Natural killer cell treated with Interleukin-12 subunit alpha and Interleukin-12 subunit beta and Interleukin-15 and Interleukin-18, amount 100 ng/mL, for 72 hours (primary cell): ENCODE results near the gene ACTBL2. TPM values are rescaled to one million over a fixed set of nuclear protein-coding genes. Genes with fewer than 3 reads are reported as not detected.
"Not testable (repeated sequence)": the region's sequence is repeated elsewhere in the genome, so short reads cannot be mapped to it uniquely, and the experiment has no call there.

Source experiments
- ATAC-seq, 2 donors: fragments of 150-1000 bp; cut with Tn5 transposase in 1 of 2; sonication (Bioruptor Pico), chemical (Tn5 transposase) in 1 of 2; 2 replicates each; pipeline ENCODE4 v1.10.0; 2021
- DNase-seq: peaks from one replicate; pipeline ENCODE4 v3.0.0; 2022; ENCODE audit warnings: low spot score
- H3K27ac Mint-ChIP-seq, 2 donors: 1 replicate in 1 of 2; 2 replicates in 1 of 2; pipeline ENCODE4 v1.8.0; 2022; ENCODE audit warnings: mixed read lengths in 2 of 2, mild to moderate bottlenecking in 1 of 2, moderate library complexity in 1 of 2
- H3K27me3 Mint-ChIP-seq, 2 donors: 1 replicate in 1 of 2; 2 replicates in 1 of 2; pipeline ENCODE4 v1.8.0; 2022; ENCODE audit warnings: mixed read lengths in 2 of 2
- H3K36me3 Mint-ChIP-seq: one replicate; pipeline ENCODE4 v1.8.0; 2022; ENCODE audit warnings: mixed read lengths
- H3K4me1 Mint-ChIP-seq, 2 donors: 1 replicate in 1 of 2; 2 replicates in 1 of 2; pipeline ENCODE4 v1.8.0; 2022; ENCODE audit warnings: low read depth in 2 of 2, mixed read lengths in 2 of 2, mild to moderate bottlenecking in 1 of 2
- H3K4me3 Mint-ChIP-seq: one replicate; pipeline ENCODE4 v1.8.0; 2022; ENCODE audit warnings: mixed read lengths
- H3K9me3 Mint-ChIP-seq: 2 replicates; pipeline ENCODE4 v1.8.0; 2022; ENCODE audit warnings: mixed read lengths
- total RNA-seq, 2 donors: library from RNA; stranded (reverse); gene quantifications; one replicate each; pipeline ENCODE4 v1.2.3, GENCODE V29; 2022

The ACTBL2 gene
- total RNA-seq, 2 donors from 2014 or later: not detected

GRCh38 chr5:57478826-57479225 is 3.8 kb downstream of the ACTBL2 start:
- no peak for DNase-seq
- ATAC-seq: no peak
- Mint-ChIP-seq H3K27me3 (peaks cover 5 to 13% of the 10 kb centered on the region in 2 donors), H3K36me3 (no peaks in the 10 kb centered on the region), H3K9me3 (no peaks in the 10 kb centered on the region), H3K4me3 (no peak overlapping the region), H3K4me1 (no peaks in the 10 kb centered on the region), H3K27ac (no peak overlapping the region)

DNA sequence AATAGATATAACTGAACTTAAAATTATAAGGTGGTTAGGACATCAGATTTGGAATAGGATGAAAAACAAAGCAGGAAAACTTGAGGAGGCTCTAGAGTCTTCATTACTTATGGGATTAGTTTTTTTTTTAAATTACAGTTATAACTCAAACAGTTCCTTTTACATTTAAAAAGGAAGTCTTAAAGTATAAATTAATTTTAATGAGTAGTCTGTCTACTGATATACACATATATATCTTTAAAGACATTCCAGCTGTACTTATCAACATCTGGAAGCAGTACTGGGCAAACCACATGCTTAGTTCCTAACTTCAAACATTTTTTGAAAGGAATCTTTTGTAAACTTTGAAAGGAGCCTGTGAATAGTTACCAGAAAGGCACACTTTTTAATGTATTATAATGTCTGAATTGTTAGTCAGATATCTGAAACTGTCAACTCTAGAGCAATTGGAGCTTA is 6.0 kb downstream of the ACTBL2 start:
- Mint-ChIP-seq H3K36me3 (no peaks in the 10 kb centered on the region), H3K27me3 (peaks cover 5 to 11% of the 10 kb centered on the region in 2 donors), H3K4me3 (no peak overlapping the region), H3K9me3 (no peaks in the 10 kb centered on the region), H3K27ac (no peak overlapping the region), H3K4me1 (no peaks in the 10 kb centered on the region)
- DNase-seq (no peak), ATAC-seq (no peak)

GRCh38 chr5:57470339-57470738 is 12.3 kb downstream of the ACTBL2 start:
- no peak overlapping the region for H3K4me3 Mint-ChIP-seq
- H3K4me1 Mint-ChIP-seq: no peaks in the 10 kb centered on the region
- no peak overlapping the region for H3K27ac Mint-ChIP-seq
- H3K27me3 Mint-ChIP-seq: peaks cover 0 to 10% of the 10 kb centered on the region in 2 donors
- no peaks in the 10 kb centered on the region for H3K36me3 Mint-ChIP-seq
- no peak for ATAC-seq
- H3K9me3 Mint-ChIP-seq: no peaks in the 10 kb centered on the region
- DNase-seq: no peak

GRCh38 chr5:57468481-57469163 is 14.0 kb downstream of the ACTBL2 start:
- H3K9me3 Mint-ChIP-seq: no peaks in the 10 kb centered on the region
- DNase-seq (no peak), ATAC-seq (no peak)
- no peaks in the 10 kb centered on the region for H3K4me1 Mint-ChIP-seq
- H3K27me3 Mint-ChIP-seq: peaks cover 0 to 10% of the 10 kb centered on the region in 2 donors
- no peaks in the 10 kb centered on the region for H3K36me3 Mint-ChIP-seq
- no peak overlapping the region for H3K4me3 Mint-ChIP-seq
- H3K27ac Mint-ChIP-seq: no peak overlapping the region

GRCh38 chr5:57466544-57466943 is 16.1 kb downstream of the ACTBL2 start:
- Mint-ChIP-seq H3K9me3 (no peaks in the 10 kb centered on the region), H3K36me3 (no peaks in the 10 kb centered on the region), H3K27me3 (peaks cover 0 to 10% of the 10 kb centered on the region in 2 donors), H3K27ac (no peak overlapping the region), H3K4me3 (no peak overlapping the region), H3K4me1 (no peaks in the 10 kb centered on the region)
- ATAC-seq (no peak), DNase-seq (no peak)

- H3K27ac Mint-ChIP-seq, ATAC-seq, H3K9me3 Mint-ChIP-seq, H3K4me3 Mint-ChIP-seq, H3K4me1 Mint-ChIP-seq, DNase-seq, H3K27me3 Mint-ChIP-seq, H3K36me3 Mint-ChIP-seq: not testable (repeated sequence)
Observed at GRCh38 chr5:57460056-57460455, 22.6 kb downstream of the ACTBL2 start.

GRCh38 chr5:57458443-57458842 is 24.2 kb downstream of the ACTBL2 start:
- no peaks in the 10 kb centered on the region for H3K36me3 Mint-ChIP-seq
- ATAC-seq (no peak), DNase-seq (no peak)
- no peaks in the 10 kb centered on the region for H3K27me3 Mint-ChIP-seq
- H3K9me3 Mint-ChIP-seq: no peaks in the 10 kb centered on the region
- H3K4me1 Mint-ChIP-seq: no peaks in the 10 kb centered on the region
- H3K4me3 Mint-ChIP-seq: no peak overlapping the region
- no peak overlapping the region for H3K27ac Mint-ChIP-seq

- Mint-ChIP-seq H3K27ac (no peak overlapping the region), H3K9me3 (no peaks in the 10 kb centered on the region), H3K27me3 (no peaks in the 10 kb centered on the region), H3K4me1 (no peaks in the 10 kb centered on the region), H3K36me3 (no peaks in the 10 kb centered on the region), H3K4me3 (no peak overlapping the region)
- ATAC-seq: no peak
- DNase-seq: no peak
Observed at GRCh38 chr5:57456531-57457135, 26.0 kb downstream of the ACTBL2 start.

DNA sequence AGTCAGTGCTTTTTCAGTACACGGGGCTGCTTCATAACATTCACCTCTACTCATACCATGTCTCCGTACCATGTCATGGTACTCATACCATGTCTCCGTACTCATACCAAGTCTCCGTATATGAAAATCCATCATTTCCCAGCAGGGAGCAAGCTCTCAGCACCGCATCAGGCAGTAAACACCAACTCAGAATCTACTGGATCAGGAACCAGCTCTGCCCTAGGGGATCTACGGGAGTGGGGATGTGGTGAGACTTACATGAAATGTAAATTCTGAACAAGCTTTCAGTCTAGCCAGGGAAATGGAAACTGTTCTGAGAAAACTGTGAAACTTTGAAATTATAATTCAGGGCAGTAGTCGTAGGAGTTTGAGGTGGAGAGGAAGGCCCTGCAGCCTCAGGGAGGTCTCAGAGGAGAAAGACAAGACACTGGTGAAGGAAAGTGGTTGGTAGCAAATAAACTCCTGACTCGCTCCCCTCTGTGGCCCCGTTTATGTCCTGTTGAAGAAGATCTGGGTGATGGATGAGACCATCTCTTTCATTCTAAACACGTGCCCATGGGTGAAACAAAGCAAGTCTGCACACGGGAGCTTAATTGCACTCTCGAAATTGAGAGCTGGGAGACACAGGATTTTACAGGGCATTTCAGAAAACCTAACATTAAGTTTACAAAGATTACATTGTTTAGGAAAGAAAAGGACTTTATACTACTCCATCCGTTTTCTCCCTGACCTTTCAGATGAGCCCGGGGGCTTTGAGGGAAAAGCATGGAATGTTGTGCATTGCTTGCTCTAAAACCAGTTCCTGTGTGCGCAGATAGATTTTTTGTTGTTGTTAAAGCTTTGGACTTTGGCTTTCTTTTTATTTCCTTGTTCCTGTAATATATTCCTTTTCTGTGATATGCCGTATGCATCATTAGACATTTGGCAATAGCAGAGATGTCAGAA is 26.8 kb downstream of the ACTBL2 start:
- H3K27me3 Mint-ChIP-seq: no peaks in the 10 kb centered on the region

GRCh38 chr5:57454896-57455295 is 27.7 kb downstream of the ACTBL2 start:
- Mint-ChIP-seq H3K9me3 (no peaks in the 10 kb centered on the region), H3K4me1 (no peaks in the 10 kb centered on the region), H3K4me3 (no peak overlapping the region), H3K36me3 (no peaks in the 10 kb centered on the region), H3K27ac (no peak overlapping the region), H3K27me3 (peaks cover 0 to 4% of the 10 kb centered on the region in 2 donors)
- no peak for DNase-seq
- ATAC-seq: no peak

More for the DNA sequence above, 26.8 kb downstream of the ACTBL2 start:
- Mint-ChIP-seq H3K9me3 (no peaks in the 10 kb centered on the region), H3K27ac (no peak overlapping the region), H3K4me1 (no peaks in the 10 kb centered on the region), H3K36me3 (no peaks in the 10 kb centered on the region), H3K4me3 (no peak overlapping the region)
- ATAC-seq (no peak), DNase-seq (no peak)

- Mint-ChIP-seq H3K9me3 (no peaks in the 10 kb centered on the region), H3K4me3 (no peak overlapping the region), H3K27ac (no peak overlapping the region), H3K4me1 (no peaks in the 10 kb centered on the region), H3K27me3 (peaks cover 0 to 5% of the 10 kb centered on the region in 2 donors), H3K36me3 (no peaks in the 10 kb centered on the region)
- DNase-seq (no peak), ATAC-seq (no peak)
Observed at GRCh38 chr5:57453728-57454127, 28.9 kb downstream of the ACTBL2 start.

GRCh38 chr5:57452885-57453284 is 29.7 kb downstream of the ACTBL2 start:
- Mint-ChIP-seq H3K4me3 (no peak overlapping the region), H3K9me3 (no peaks in the 10 kb centered on the region), H3K27ac (no peak overlapping the region)

DNA sequence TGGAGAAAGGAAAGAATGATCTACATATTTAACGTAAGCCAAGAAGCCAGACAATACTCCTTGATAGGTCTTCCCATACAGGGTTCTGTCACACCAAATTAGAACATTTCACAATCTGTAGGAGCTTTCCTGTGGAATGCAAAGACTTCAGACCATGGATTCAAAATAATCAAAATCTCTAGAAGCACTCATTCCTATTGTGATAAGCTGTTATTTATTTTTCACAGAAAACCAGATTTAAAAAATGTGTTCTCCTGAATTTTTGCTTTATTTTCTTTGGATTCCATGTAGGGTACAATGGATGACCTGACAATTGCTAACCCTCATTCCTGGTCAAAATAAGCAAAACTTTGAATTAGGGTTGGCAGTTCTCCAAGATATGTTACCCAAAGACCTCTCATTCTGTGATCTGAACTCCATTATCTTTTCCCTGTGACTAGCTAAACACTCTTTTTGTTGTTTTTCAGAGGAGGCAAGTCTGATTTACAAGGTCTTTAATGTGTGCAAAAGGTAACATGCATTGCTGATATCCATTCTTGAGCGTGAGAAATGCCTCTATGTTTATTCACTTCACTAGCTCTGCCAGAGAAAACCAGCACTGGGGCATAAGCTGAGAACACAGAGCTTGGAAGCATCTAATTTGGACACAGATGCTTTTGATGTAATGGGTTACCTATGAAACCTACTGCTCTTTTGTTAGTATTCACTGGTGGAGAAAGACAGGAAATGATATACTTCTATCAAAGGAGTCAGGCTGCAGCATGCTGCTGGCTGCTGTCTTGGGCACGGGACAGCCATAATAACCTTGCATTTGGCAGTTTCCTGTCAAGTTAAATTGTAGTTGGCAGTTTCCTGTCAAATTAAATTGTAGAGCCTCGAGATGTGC is 31.4 kb downstream of the ACTBL2 start:
- DNase-seq (no peak), ATAC-seq (no peak)
- H3K4me3 Mint-ChIP-seq: no peak overlapping the region
- H3K9me3 Mint-ChIP-seq: no peaks in the 10 kb centered on the region
- no peaks in the 10 kb centered on the region for H3K36me3 Mint-ChIP-seq
- no peaks in the 10 kb centered on the region for H3K4me1 Mint-ChIP-seq
- no peak overlapping the region for H3K27ac Mint-ChIP-seq
- H3K27me3 Mint-ChIP-seq: peaks cover 0 to 11% of the 10 kb centered on the region in 2 donors

More at GRCh38 chr5:57452885-57453284, 29.7 kb downstream of the ACTBL2 start:
- no peaks in the 10 kb centered on the region for H3K36me3 Mint-ChIP-seq
- peaks cover 0 to 5% of the 10 kb centered on the region in 2 donors for H3K27me3 Mint-ChIP-seq
- no peaks in the 10 kb centered on the region for H3K4me1 Mint-ChIP-seq
- no peak for DNase-seq
- no peak for ATAC-seq
